Peyer's patch (tissue), 4 donors: ENCODE results near the gene CCDC6. TPM values are rescaled to one million over a fixed set of nuclear protein-coding genes. Genes with fewer than 3 reads are reported as not detected.

Source experiments
- DNase-seq, 3 donors: peaks; one replicate each; pipeline ENCODE4 v3.0.0-alpha.2; 2017 to 2019
- H3K27ac ChIP-seq, 4 donors: fragments of 200-600 bp; sonication (generic); one replicate each; pipeline ENCODE4 v1.5.1; 2016 to 2019
- H3K27me3 ChIP-seq, 2 donors: fragments of 200-600 bp; sonication (generic); one replicate each; pipeline ENCODE4 v1.5.1; 2019
- H3K36me3 ChIP-seq, 3 donors: fragments of 200-600 bp; sonication (generic); one replicate each; pipeline ENCODE4 v1.5.1; 2016 to 2019
- H3K4me1 ChIP-seq, 4 donors: fragments of 200-600 bp; sonication (generic); one replicate each; pipeline ENCODE4 v1.5.1; 2016 to 2019
- H3K4me3 ChIP-seq, 4 donors: fragments of 200-600 bp; sonication (generic); 1 replicate in 3 of 4; 2 replicates in 1 of 4; pipeline ENCODE4 v1.5.1; 2016 to 2019; ENCODE audit warnings: mild to moderate bottlenecking in 1 of 4
- H3K9me3 ChIP-seq, 4 donors: fragments of 200-600 bp; sonication (generic); one replicate each; pipeline ENCODE4 v1.5.1; 2016 to 2019; ENCODE audit warnings: mild to moderate bottlenecking in 1 of 4
- CTCF ChIP-seq, 6 experiments: fragments of 450-650 bp in 4 of 6; fragments of 200-600 bp in 2 of 6; sonication (generic) in 1 of 6; IDR thresholded peaks; one replicate each; pipeline ENCODE4 v1.5.1; 2017 to 2019; ENCODE audit warnings: antibody characterized with exemption in 6 of 6, mild to moderate bottlenecking in 3 of 6, moderate library complexity in 1 of 6
- POLR2A ChIP-seq, 2 donors: fragments of 450-650 bp; IDR thresholded peaks; one replicate each; pipeline ENCODE4 v1.5.1; 2017; ENCODE audit warnings: antibody characterized with exemption in 2 of 2, mild to moderate bottlenecking in 2 of 2, moderate library complexity in 2 of 2
- total RNA-seq, 4 donors: library from RNA; depleted of rRNA; stranded (reverse); fragments of >200 nt; gene quantifications; one replicate each; pipeline ENCODE4 v1.1.0, GENCODE V29; 2016

The CCDC6 gene
- total RNA-seq, 4 donors from 2014 or later = 41.8 to 49.6 (median 48.6) TPM

GRCh38 chr10:59865101-59865500 lies 41.3 kb downstream of the CCDC6 start:
- Histone ChIP-seq H3K36me3 (no peaks in the 10 kb centered on the region), H3K4me3 (no peak overlapping the region), H3K9me3 (no peaks in the 10 kb centered on the region), H3K27ac (peak overlapping the region in 1 of 4 donors; percentile 44), H3K4me1 (peaks cover 0 to 32% (median 4%) of the 10 kb centered on the region in 4 donors), H3K27me3 (no peaks in the 10 kb centered on the region)
- TF ChIP-seq CTCF (IDR thresholded peaks at IDR 0.05) (peak in 5 of 6 experiments; percentile 12 to 74 (median 54)), POLR2A (IDR thresholded peaks at IDR 0.05) (no peak)
- peak in 1 of 3 donors; percentile 63 for DNase-seq

DNA sequence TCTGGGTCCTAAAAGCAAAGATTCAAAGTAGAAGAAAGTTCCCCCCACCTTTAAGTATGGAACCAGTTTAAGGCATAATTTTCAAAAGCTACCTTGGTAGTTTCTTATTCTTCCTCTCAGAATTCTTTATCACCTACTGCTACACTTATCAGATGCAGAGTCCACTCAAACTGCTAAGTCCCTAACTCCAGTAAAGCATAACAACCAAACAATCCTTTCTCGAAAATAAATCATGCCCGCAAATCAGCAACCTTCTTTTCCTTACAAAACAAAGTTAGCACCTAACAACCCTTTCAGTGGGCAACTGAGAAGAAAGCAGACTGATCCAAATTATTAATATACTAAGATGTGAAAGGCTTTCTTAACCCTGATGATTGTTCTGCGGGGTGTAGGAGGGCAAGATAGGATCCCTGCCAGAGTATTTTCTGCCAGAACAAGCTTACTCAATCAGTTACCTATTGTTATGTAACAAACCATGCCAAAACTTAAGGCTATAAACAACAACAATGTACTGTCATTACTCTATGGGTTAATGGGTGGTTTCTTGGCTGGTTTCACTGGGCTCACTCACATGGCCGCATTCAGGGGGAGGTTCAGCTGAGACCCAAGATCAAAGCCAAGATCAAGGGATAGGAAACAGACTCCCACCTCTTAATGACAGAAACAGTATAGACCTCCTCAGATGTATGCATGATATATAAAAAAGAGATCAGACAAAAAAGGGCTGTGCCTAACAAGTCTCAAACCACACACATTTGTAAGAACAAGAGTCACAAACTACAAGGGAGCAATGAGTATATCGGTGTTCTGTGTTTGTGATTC lies 42.0 kb downstream of the CCDC6 start:
- peak overlapping the region in 1 of 4 donors; percentile 44 for H3K27ac ChIP-seq

DNA sequence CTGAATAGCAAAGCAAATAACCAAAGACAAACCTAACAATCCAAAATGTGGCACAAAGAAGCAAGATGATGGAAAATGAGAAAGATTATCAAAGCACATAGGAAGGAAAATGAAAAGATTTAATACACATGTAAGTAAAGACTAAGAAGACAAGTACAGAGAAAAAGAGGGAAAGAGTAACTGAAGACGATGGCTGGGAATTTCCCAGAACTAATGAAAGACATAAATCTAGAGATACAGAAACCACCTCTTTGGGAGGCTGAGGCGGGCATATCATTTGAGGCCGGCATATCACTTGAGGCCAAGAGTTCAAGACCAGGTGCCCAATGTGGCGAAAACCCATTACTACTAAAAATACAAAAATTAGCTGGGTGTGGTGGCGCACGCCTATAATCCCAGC lies 46.8 kb downstream of the CCDC6 start:
- peaks cover 0 to 35% (median 0%) of the 10 kb centered on the region in 4 donors for H3K4me1 ChIP-seq

More for the DNA sequence above, 42.0 kb downstream of the CCDC6 start:
- Histone ChIP-seq H3K4me1 (peaks cover 0 to 32% (median 4%) of the 10 kb centered on the region in 4 donors), H3K36me3 (no peaks in the 10 kb centered on the region), H3K27me3 (no peaks in the 10 kb centered on the region), H3K4me3 (no peak overlapping the region), H3K9me3 (no peaks in the 10 kb centered on the region)
- no peak for TF ChIP-seq POLR2A (IDR thresholded peaks at IDR 0.05)
- TF ChIP-seq CTCF (IDR thresholded peaks at IDR 0.05) = no peak
- no peak for DNase-seq

DNA sequence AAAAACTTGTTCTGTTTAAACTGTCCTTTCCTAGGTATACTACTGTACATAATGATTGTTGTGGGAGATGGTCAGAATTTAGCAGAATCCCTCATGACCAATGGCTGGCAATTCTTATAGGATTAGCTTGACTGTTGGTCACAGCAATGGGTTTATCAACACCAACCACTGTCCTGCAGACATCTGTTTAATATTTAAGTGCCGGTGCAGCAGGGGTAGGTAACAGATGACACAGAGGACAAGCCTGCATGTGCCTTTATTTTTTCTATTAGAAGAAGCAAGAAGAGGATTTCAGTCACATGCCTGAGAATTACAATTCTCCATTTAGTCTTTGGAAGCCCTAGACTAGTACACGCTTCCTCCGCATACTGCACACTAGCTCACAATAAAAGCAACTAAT lies 48.4 kb downstream of the CCDC6 start:
- Histone ChIP-seq H3K9me3 (no peaks in the 10 kb centered on the region), H3K27ac (no peak overlapping the region), H3K36me3 (no peaks in the 10 kb centered on the region), H3K27me3 (no peaks in the 10 kb centered on the region), H3K4me1 (peaks cover 0 to 28% (median 5%) of the 10 kb centered on the region in 4 donors), H3K4me3 (no peak overlapping the region)
- TF ChIP-seq CTCF (IDR thresholded peaks at IDR 0.05) (no peak), POLR2A (IDR thresholded peaks at IDR 0.05) (no peak)
- no peak for DNase-seq

More for the DNA sequence above, 46.8 kb downstream of the CCDC6 start:
- H3K27ac ChIP-seq = no peak overlapping the region
- no peaks in the 10 kb centered on the region for H3K27me3 ChIP-seq
- H3K4me3 ChIP-seq = no peak overlapping the region
- no peak for TF ChIP-seq CTCF (IDR thresholded peaks at IDR 0.05)
- TF ChIP-seq POLR2A (IDR thresholded peaks at IDR 0.05) = no peak
- DNase-seq = no peak
- H3K9me3 ChIP-seq = no peaks in the 10 kb centered on the region
- H3K36me3 ChIP-seq = no peaks in the 10 kb centered on the region

- H3K36me3 ChIP-seq = no peaks in the 10 kb centered on the region
- no peak overlapping the region for H3K27ac ChIP-seq
- DNase-seq = no peak
- H3K27me3 ChIP-seq = no peaks in the 10 kb centered on the region
- no peak overlapping the region for H3K4me3 ChIP-seq
- peaks cover 0 to 28% (median 6%) of the 10 kb centered on the region in 4 donors for H3K4me1 ChIP-seq
- TF ChIP-seq POLR2A (IDR thresholded peaks at IDR 0.05) (no peak), CTCF (IDR thresholded peaks at IDR 0.05) (no peak)
- no peaks in the 10 kb centered on the region for H3K9me3 ChIP-seq
These were observed 49.3 kb downstream of the CCDC6 start for GRCh38 chr10:59857049-59857448.
